Right ventricle myocardium inferior (tissue), 1 donor: Measurements from ENCODE around the gene TYW3. TPM values are rescaled to one million over a fixed set of nuclear protein-coding genes. Genes with fewer than 3 reads are reported as not detected.

Experiments
- ATAC-seq: fragments of 200-7000 bp; cut with Tn5 transposase; one replicate; pipeline ENCODE4 v1.9.1; 2020; ENCODE audit warnings: mild to moderate bottlenecking, moderate library complexity
- DNase-seq: peaks from one replicate; pipeline ENCODE4 v3.0.0; 2021; ENCODE audit errors: missing footprints
- intact Hi-C: fragments of 100-400 bp; cut with DNase I; formaldehyde crosslinking; loops from one replicate; pipeline ENCODE4 v1.11.0; 2022
- total RNA-seq: library from RNA; stranded (reverse); fragmentation: NEBNext Ultra II Directional; extraction: Animal tissue kit (Norgen Biotek cat#: 25700); gene quantifications from one replicate; pipeline ENCODE4 v1.2.1, GENCODE V29; 2021
- donor health status: DM: no; HTN: yes; CAD: no; lungs with severe emphysema.

Gene TYW3
- total RNA-seq, 1 donor from 2014 or later: 19.9 TPM

GRCh38 chr1:74773582-74773981 lies 40.6 kb downstream of the TYW3 start:
- no peak for ATAC-seq
- intact Hi-C loops: no loop called here

GRCh38 chr1:74775735-74776134 lies 42.8 kb downstream of the TYW3 start:
- ATAC-seq (no peak), DNase-seq (no peak)
- intact Hi-C loops: no loop called here

More at GRCh38 chr1:74773582-74773981, 40.6 kb downstream of the TYW3 start:
- DNase-seq: no peak

- ATAC-seq (no peak), DNase-seq (no peak)
- intact Hi-C loops: no loop called here
Measured at GRCh38 chr1:74777525-74777924, 44.6 kb downstream of the TYW3 start.

- intact Hi-C loops: no loop called here
- DNase-seq (no peak), ATAC-seq (no peak)
Measured at GRCh38 chr1:74779750-74780149, 46.8 kb downstream of the TYW3 start.

GRCh38 chr1:74780594-74780993 lies 47.6 kb downstream of the TYW3 start:
- ATAC-seq (no peak), DNase-seq (no peak)
- intact Hi-C loops: no loop called here

- DNase-seq (no peak), ATAC-seq (no peak)
- intact Hi-C loops: no loop called here
Measured at GRCh38 chr1:74785944-74786343, 53.0 kb downstream of the TYW3 start.

- intact Hi-C loops: no loop called here
- DNase-seq (no peak), ATAC-seq (no peak)
Measured at GRCh38 chr1:74790453-74790852, 57.5 kb downstream of the TYW3 start.

- DNase-seq (no peak), ATAC-seq (no peak)
- intact Hi-C loops: no loop called here
Measured at GRCh38 chr1:74791491-74791890, 58.5 kb downstream of the TYW3 start.

- DNase-seq: peak; percentile 11
- no peak for ATAC-seq
- intact Hi-C loops: no loop called here
Measured at GRCh38 chr1:74799119-74799657, 66.2 kb downstream of the TYW3 start.

- intact Hi-C loops: no loop called here
- no peak for ATAC-seq
- DNase-seq: peak; percentile 2
Measured at GRCh38 chr1:74811436-74812179, 78.7 kb downstream of the TYW3 start.

- ATAC-seq: no peak
- no peak for DNase-seq
- intact Hi-C loops: no loop called here
Measured at GRCh38 chr1:74812180-74812541, 79.2 kb downstream of the TYW3 start.

Other genes starting within 250 kb of the TYW3 start
- not detected for gene LRRC53, start 220.5 kb upstream of the TYW3 start, total RNA-seq
- not detected for gene ERICH3, start 59.4 kb upstream of the TYW3 start, total RNA-seq
- gene CRYZ, start 102 bp upstream of the TYW3 start, total RNA-seq: 39.9 TPM